Uterus (tissue), 4 donors: ENCODE measurements around the gene OTUD5. TPM values are rescaled to one million over a fixed set of nuclear protein-coding genes. Genes with fewer than 3 reads are reported as not detected.

Source experiments
- DNase-seq, 2 donors: peaks; one replicate each; pipeline ENCODE4 v3.0.0-alpha.2; 2019 to 2020
- H3K27ac ChIP-seq, 2 donors: fragments of 200-600 bp; sonication (generic); 1 replicate in 1 of 2; 2 replicates in 1 of 2; pipeline ENCODE4 v1.5.1; 2016 to 2018
- H3K27me3 ChIP-seq, 2 donors: fragments of 200-600 bp; sonication (generic); one replicate each; pipeline ENCODE4 v1.5.1; 2018 to 2019; ENCODE audit warnings: control low read depth in 1 of 2
- H3K36me3 ChIP-seq, 2 donors: fragments of 200-600 bp; sonication (generic); one replicate each; pipeline ENCODE4 v1.5.1; 2019; ENCODE audit warnings: control low read depth in 1 of 2
- H3K4me1 ChIP-seq, 2 donors: fragments of 200-600 bp; sonication (generic); one replicate each; pipeline ENCODE4 v1.5.1; 2018 to 2019; ENCODE audit warnings: control low read depth in 1 of 2
- H3K4me3 ChIP-seq, 2 donors: fragments of 200-600 bp; sonication (generic); 1 replicate in 1 of 2; 2 replicates in 1 of 2; pipeline ENCODE4 v1.5.1; 2018 to 2019; ENCODE audit warnings: mild to moderate bottlenecking in 1 of 2
- H3K9me3 ChIP-seq, 2 donors: fragments of 200-600 bp; sonication (generic); one replicate each; pipeline ENCODE4 v1.5.1; 2019; ENCODE audit warnings: control low read depth in 1 of 2
- POLR2A ChIP-seq, 2 donors: fragments of 450-650 bp; IDR thresholded peaks; one replicate each; pipeline ENCODE4 v1.6.1; 2016; ENCODE audit warnings: antibody characterized with exemption in 2 of 2, mild to moderate bottlenecking in 1 of 2, moderate library complexity in 1 of 2
- intact Hi-C: fragments of 100-400 bp; cut with DNase I; formaldehyde crosslinking; loops from one replicate; pipeline ENCODE4 v1.15.1; 2023; ENCODE audit warnings: low total_unique reads
- total RNA-seq, 4 donors: library from RNA; depleted of rRNA in 3 of 4; stranded (reverse); fragments of >200 nt in 3 of 4; gene quantifications; one replicate each; pipeline versions ENCODE4 v1.1.0 to v1.2.4, GENCODE V29; 2014 to 2023
- TF ChIP-seq, protein P1 (sequence below), 4 experiments: fragments of 200-600 bp in 2 of 4; fragments of 450-650 bp in 2 of 4; sonication (generic) in 2 of 4; IDR thresholded peaks; one replicate each; pipeline ENCODE4 v1.5.1; 2016 to 2019; ENCODE audit warnings: antibody characterized with exemption in 4 of 4, mild to moderate bottlenecking in 2 of 4, moderate library complexity in 1 of 4
- donor health status: DM: yes; HTN: yes; CAD: no.

Gene OTUD5
- total RNA-seq, 4 donors from 2014 or later = 8.5 to 58.7 (median 21.8) TPM

DNA sequence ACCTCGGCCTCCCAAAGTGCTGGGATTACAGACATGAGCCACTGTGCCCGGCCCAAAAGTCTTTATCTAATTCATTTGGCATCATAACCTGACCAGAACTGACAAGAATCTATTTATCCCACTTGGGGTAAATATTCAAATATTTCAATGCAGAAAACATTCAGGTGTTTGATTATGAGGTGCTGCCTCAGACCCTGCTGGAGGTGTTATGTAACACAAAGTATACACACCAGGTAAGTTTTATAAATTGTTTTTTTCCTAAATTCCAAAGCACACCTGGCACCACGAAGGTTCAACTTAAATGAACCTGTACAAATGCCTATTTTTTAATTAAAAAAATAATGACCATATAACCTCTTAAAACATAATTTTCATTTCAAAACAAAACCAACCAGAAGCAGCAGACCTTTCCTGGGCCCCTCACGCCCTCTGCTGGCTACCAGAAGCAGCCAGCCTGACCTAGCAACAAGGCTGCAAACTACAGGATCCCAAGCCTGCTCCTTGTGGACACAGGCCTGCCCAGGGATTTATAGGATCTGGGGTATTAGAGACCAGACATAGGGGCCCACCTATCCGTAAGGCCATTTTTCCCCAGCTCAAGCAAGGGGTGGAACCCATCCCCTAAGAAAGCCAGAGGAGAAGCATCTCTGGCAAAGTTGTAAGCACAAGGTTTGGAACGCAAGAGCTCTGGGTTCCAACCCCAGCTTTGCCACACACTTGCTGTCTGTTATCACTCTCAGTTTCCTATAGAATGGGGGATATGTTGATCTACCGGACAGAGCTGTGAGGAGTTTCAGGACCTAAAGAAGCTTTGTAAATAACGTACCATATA lies 11.7 kb downstream of the OTUD5 start:
- no peaks in the 10 kb centered on the region for H3K36me3 ChIP-seq
- no peak overlapping the region for H3K27ac ChIP-seq
- peak; percentile 31 to 35 for DNase-seq
- H3K9me3 ChIP-seq = no peaks in the 10 kb centered on the region
- TF ChIP-seq, protein P1, sequence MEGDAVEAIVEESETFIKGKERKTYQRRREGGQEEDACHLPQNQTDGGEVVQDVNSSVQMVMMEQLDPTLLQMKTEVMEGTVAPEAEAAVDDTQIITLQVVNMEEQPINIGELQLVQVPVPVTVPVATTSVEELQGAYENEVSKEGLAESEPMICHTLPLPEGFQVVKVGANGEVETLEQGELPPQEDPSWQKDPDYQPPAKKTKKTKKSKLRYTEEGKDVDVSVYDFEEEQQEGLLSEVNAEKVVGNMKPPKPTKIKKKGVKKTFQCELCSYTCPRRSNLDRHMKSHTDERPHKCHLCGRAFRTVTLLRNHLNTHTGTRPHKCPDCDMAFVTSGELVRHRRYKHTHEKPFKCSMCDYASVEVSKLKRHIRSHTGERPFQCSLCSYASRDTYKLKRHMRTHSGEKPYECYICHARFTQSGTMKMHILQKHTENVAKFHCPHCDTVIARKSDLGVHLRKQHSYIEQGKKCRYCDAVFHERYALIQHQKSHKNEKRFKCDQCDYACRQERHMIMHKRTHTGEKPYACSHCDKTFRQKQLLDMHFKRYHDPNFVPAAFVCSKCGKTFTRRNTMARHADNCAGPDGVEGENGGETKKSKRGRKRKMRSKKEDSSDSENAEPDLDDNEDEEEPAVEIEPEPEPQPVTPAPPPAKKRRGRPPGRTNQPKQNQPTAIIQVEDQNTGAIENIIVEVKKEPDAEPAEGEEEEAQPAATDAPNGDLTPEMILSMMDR (IDR thresholded peaks at IDR 0.05) = peak; percentile 39 to 59 (median 48)
- TF ChIP-seq POLR2A (IDR thresholded peaks at IDR 0.05) = no peak
- intact Hi-C loops = no loop called here
- no peaks in the 10 kb centered on the region for H3K27me3 ChIP-seq
- no peak overlapping the region for H3K4me3 ChIP-seq
- no peaks in the 10 kb centered on the region for H3K4me1 ChIP-seq

DNA sequence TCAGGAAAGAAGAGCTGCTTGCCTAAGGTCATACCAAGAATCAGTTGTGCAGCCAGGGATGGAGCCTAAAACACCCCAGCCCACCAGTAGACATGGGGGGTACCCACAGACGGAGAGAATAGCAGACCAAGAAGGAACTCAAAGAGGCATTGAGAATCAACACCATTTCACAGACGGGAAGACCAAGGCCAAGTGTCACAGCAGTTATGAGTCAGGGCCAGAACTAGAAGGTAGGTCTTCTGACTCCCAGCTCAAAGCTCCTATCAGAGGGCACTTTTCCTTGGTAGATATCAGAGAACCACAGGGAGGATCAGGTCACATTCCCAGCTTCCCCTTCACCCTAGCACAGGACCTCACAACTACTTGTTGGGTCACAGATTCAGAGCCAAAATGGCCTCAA lies 14.5 kb downstream of the OTUD5 start:
- intact Hi-C loops = no loop called here
- DNase-seq = no peak
- H3K9me3 ChIP-seq = no peaks in the 10 kb centered on the region
- no peak overlapping the region for H3K4me3 ChIP-seq
- TF ChIP-seq, protein P1 (IDR thresholded peaks at IDR 0.05) = no peak
- TF ChIP-seq POLR2A (IDR thresholded peaks at IDR 0.05) = no peak
- no peaks in the 10 kb centered on the region for H3K4me1 ChIP-seq
- H3K27me3 ChIP-seq = no peaks in the 10 kb centered on the region
- H3K27ac ChIP-seq = no peak overlapping the region
- H3K36me3 ChIP-seq = no peaks in the 10 kb centered on the region

DNA sequence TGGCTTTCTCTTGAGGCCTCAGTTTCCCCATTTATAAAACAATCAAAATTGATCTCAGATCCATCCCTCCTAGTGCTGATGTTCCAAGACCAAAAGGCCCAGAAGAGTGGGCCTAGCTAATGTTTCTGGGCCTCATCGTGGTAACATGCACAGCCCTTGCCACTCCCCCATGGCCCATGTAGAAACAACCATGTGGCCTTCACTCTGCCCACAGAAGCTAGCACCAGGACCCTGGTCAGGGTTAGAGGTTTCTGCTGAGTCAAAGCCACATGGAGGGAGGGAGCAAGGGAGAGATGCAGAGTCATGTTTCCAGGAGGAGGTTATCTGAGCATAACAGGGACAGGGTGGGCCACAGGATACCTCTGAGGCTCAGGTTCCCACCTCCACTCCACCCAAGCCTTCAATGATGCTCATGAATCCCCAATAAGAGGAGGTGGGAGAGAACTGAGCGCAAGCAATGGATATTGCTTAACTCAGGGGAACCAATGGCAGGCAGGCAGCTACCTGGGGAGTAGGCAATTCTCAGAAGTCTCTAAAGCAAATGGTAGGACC lies 16.9 kb downstream of the OTUD5 start:
- intact Hi-C loops = no loop called here
- Histone ChIP-seq H3K36me3 (no peaks in the 10 kb centered on the region), H3K9me3 (no peaks in the 10 kb centered on the region), H3K4me3 (no peak overlapping the region), H3K4me1 (no peaks in the 10 kb centered on the region), H3K27me3 (no peaks in the 10 kb centered on the region), H3K27ac (no peak overlapping the region)
- TF ChIP-seq, protein P1 (IDR thresholded peaks at IDR 0.05) = no peak
- no peak for TF ChIP-seq POLR2A (IDR thresholded peaks at IDR 0.05)
- no peak for DNase-seq

DNA sequence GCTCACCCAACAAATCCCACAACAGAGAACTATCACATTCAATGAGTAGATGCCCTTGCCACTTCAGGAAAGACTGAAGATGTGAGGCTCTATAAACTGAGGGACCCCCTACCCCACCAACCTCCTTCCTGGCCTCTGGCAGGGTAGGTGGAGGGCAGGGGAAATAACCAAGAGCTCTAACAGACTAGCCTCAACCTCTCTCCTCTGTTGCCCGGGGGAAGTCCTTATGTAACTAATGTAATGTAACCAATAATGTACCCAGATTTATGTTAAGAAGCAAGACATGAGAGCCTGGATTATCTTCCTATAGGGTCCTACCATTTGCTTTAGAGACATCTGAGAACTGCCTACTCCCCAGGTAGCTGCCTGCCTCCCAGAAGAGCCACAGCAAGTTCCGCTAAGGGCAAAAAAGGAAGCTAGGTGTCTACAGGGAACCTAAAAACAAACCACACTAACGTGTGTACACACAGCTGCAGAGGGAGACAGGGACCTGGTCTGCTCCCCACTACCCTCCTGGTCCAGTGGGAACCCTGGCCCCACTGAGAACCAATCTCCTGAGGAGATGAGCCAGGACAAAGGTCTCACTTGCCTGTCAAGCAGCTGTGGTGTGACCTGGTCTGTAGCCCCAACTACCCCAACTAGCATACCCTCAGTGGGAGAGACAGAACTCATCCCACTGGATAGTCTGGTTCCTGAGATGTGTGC lies 17.7 kb downstream of the OTUD5 start:
- no peak for TF ChIP-seq POLR2A (IDR thresholded peaks at IDR 0.05)
- TF ChIP-seq, protein P1 (IDR thresholded peaks at IDR 0.05) = no peak
- H3K4me3 ChIP-seq = no peak overlapping the region
- no peaks in the 10 kb centered on the region for H3K9me3 ChIP-seq
- no peaks in the 10 kb centered on the region for H3K36me3 ChIP-seq
- DNase-seq = no peak
- no peaks in the 10 kb centered on the region for H3K4me1 ChIP-seq
- intact Hi-C loops = no loop called here
- no peak overlapping the region for H3K27ac ChIP-seq
- no peaks in the 10 kb centered on the region for H3K27me3 ChIP-seq
